Ovary (tissue), 9 donors: ENCODE results near the gene MAU2. TPM values are rescaled to one million over a fixed set of nuclear protein-coding genes. Genes with fewer than 3 reads are reported as not detected.

Source experiments
- DNase-seq, 5 donors: peaks; one replicate each; pipeline ENCODE4 v3.0.0-alpha.2; 2019 to 2020
- H3K27ac ChIP-seq, 2 donors: fragments of 200-600 bp; one replicate each; pipeline versions ENCODE4 v1.5.1 to v1.8.0; 2019 to 2022
- H3K27me3 ChIP-seq: fragments of 200-600 bp; one replicate; pipeline ENCODE4 v1.8.0; 2022
- H3K36me3 ChIP-seq: fragments of 200-600 bp; sonication (generic); one replicate; pipeline ENCODE4 v1.5.1; 2019
- H3K4me1 ChIP-seq: one replicate; pipeline ENCODE4 v1.8.1; 2013; ENCODE audit warnings: mild to moderate bottlenecking, moderate library complexity; ENCODE audit not compliant: insufficient read depth
- H3K4me3 ChIP-seq: fragments of 200-600 bp; sonication (generic); one replicate; pipeline ENCODE4 v1.5.1; 2017
- H3K9me3 ChIP-seq, 2 donors: fragments of 200-600 bp in 1 of 2; sonication (generic) in 1 of 2; one replicate each; pipeline versions ENCODE4 v1.5.1 to v1.8.1; 2013 to 2019; ENCODE audit warnings: mild to moderate bottlenecking in 1 of 2, moderate library complexity in 1 of 2
- EP300 ChIP-seq: sonication (generic); formaldehyde crosslinking; IDR thresholded peaks from one replicate; pipeline ENCODE4 v1.6.1; 2017; ENCODE audit warnings: antibody characterized with exemption
- POLR2A ChIP-seq: fragments of 450-650 bp; IDR thresholded peaks from one replicate; pipeline ENCODE4 v1.6.1; 2017; ENCODE audit warnings: antibody characterized with exemption, mild to moderate bottlenecking, moderate library complexity
- WGBS, 3 donors: extraction: QIAGEN DNeasy Blood & Tissue Kit in 1 of 3; methylation state at CpG; one replicate each; pipeline versions ENCODE4 v1.1.5 to v1.1.7; 2013 to 2017; 5-methylcytosine and 5-hydroxymethylcytosine counted together
- intact Hi-C, 4 donors: fragments of 100-400 bp; cut with DNase I; formaldehyde crosslinking; loops; one replicate each; pipeline versions ENCODE4 v1.11.0 to v1.15.1; 2022 to 2023
- polyA plus RNA-seq, 2 donors: library from polyadenylated mRNA; stranded (reverse); fragments of 200-250 nt in 1 of 2; fragments of 350-450 nt in 1 of 2; fragmentation: Illumina TruSeq in 1 of 2; extraction: RNeasy Lipid Tissue Mini Kit (QIAGEN cat#74804) in 1 of 2; gene quantifications; one replicate each; pipeline ENCODE4 v1.2.3, GENCODE V29; 2013 to 2014
- total RNA-seq, 7 donors: library from RNA; depleted of rRNA in 2 of 7; stranded (reverse); fragments of >200 nt in 2 of 7; fragmentation: NEBNext Ultra II Directional in 3 of 7; extraction: Animal tissue kit (Norgen Biotek cat#: 25700) in 3 of 7; gene quantifications; one replicate each; pipeline versions ENCODE4 v1.1.0 to v1.2.4, GENCODE V29; 2016 to 2023
- TF ChIP-seq, protein P1 (sequence below), 3 donors: fragments of 450-650 bp in 2 of 3; fragments of 200-600 bp in 1 of 3; IDR thresholded peaks; one replicate each; pipeline versions ENCODE4 v1.5.1 to v1.8.0; 2016 to 2022; ENCODE audit warnings: antibody characterized with exemption in 3 of 3, mild to moderate bottlenecking in 1 of 3
- donor health status: DM: no; HTN: no; CAD: no; lungs with moderate emphysema.
- donor health status: DM: no; HTN: no; CAD: no.
- donor health status: Bipolar disorder and iron deficiency.
- donor health status: DM: yes; HTN: yes; CAD: no.
- donor health status: DM: no; HTN: no; CAD: no.
- donor health status: DM: yes; HTN: yes; CAD: no.

Gene MAU2
- total and polyA plus RNA-seq, 9 donors = 12.4 to 77.0 (median 56.8) TPM

DNA sequence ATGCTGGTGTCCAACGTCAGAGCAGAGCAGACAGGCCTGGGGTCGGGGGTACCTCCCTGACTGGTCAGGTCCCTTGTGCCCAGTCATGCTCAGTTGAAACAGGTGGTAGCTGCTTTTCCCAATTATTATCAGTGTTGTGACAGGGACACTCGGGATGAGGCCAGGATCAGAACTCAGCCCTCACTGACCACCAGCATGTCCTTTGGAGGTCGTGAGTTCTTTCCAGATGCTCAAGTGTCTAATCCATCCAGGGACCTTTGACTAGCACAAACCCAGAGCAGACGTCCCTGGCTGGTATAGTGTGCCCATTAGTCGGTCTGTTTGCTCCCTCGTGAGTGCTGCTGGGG lies 22.4 kb downstream of the MAU2 start:
- intact Hi-C loops = no loop called here
- DNase-seq = no peak
- 52 to 71% (median 57%) methylated on average over 7 of the region's 7 CpGs for WGBS, 3 donors

DNA sequence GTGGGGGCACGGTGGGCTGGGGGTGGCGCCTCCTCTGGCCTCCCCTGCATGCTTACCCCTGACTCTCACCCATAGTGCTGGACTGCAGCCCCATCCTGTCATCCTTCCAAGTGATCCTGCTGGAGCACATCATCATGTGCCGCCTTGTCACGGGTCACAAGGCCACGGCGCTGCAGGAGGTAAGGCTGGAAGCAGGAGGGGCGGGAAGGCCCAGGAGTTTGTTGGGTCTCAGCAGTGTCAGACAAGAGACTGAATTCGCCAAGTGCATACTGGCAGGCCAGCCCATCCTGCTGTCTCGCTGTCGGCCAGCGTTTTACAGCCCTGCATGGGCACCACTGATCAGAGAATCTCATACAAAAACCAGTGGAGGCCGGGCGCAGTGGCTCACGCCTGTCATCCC lies 23.1 kb downstream of the MAU2 start:
- Histone ChIP-seq H3K4me3 (no peak overlapping the region), H3K27me3 (no peaks in the 10 kb centered on the region), H3K9me3 (no peaks in the 10 kb centered on the region), H3K4me1 (no peaks in the 10 kb centered on the region), H3K36me3 (no peaks in the 10 kb centered on the region), H3K27ac (no peak overlapping the region)
- WGBS, 3 donors = 86 to 89% (median 87%) methylated on average over 14 of the region's 14 CpGs
- no peak for DNase-seq
- intact Hi-C loops = no loop called here
- TF ChIP-seq, protein P1, sequence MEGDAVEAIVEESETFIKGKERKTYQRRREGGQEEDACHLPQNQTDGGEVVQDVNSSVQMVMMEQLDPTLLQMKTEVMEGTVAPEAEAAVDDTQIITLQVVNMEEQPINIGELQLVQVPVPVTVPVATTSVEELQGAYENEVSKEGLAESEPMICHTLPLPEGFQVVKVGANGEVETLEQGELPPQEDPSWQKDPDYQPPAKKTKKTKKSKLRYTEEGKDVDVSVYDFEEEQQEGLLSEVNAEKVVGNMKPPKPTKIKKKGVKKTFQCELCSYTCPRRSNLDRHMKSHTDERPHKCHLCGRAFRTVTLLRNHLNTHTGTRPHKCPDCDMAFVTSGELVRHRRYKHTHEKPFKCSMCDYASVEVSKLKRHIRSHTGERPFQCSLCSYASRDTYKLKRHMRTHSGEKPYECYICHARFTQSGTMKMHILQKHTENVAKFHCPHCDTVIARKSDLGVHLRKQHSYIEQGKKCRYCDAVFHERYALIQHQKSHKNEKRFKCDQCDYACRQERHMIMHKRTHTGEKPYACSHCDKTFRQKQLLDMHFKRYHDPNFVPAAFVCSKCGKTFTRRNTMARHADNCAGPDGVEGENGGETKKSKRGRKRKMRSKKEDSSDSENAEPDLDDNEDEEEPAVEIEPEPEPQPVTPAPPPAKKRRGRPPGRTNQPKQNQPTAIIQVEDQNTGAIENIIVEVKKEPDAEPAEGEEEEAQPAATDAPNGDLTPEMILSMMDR (IDR thresholded peaks at IDR 0.05) = no peak
- no peak for TF ChIP-seq POLR2A
- TF ChIP-seq EP300 = no peak

More for the DNA sequence above, 22.4 kb downstream of the MAU2 start:
- Histone ChIP-seq H3K4me3 (no peak overlapping the region), H3K9me3 (no peaks in the 10 kb centered on the region), H3K27ac (no peak overlapping the region), H3K4me1 (no peaks in the 10 kb centered on the region), H3K27me3 (no peaks in the 10 kb centered on the region), H3K36me3 (no peaks in the 10 kb centered on the region)
- TF ChIP-seq EP300 (no peak), POLR2A (no peak)
- TF ChIP-seq, protein P1 (IDR thresholded peaks at IDR 0.05) = no peak

DNA sequence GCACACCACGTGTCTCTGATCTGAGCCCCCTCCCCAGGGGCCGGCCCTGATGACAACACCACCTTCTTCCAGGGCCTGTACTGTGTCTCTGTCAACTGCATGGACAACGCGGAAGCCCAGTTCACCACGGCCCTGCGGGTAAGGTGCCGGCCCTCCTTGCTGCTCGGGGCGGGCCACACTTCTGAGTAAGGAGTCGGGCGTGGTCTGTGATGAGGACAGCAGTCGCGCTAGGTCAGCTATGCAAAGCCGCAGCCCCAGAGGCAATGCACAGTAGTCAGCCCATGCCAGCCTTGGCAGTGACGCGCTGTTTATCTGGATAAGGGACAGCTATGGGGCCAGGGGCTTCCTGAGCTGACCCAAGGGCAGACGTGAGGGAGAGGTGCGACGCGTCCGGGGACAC lies 24.6 kb downstream of the MAU2 start:
- TF ChIP-seq POLR2A (no peak), EP300 (no peak)
- TF ChIP-seq, protein P1 (IDR thresholded peaks at IDR 0.05) = no peak
- no peak overlapping the region for H3K27ac ChIP-seq
- H3K36me3 ChIP-seq = no peaks in the 10 kb centered on the region
- no peaks in the 10 kb centered on the region for H3K27me3 ChIP-seq
- no peak for DNase-seq
- H3K4me3 ChIP-seq = no peak overlapping the region
- H3K4me1 ChIP-seq = no peaks in the 10 kb centered on the region
- 85 to 91% (median 88%) methylated on average over 20 to 21 of the region's 21 CpGs for WGBS, 3 donors
- H3K9me3 ChIP-seq = no peaks in the 10 kb centered on the region
- intact Hi-C loops = no loop called here

DNA sequence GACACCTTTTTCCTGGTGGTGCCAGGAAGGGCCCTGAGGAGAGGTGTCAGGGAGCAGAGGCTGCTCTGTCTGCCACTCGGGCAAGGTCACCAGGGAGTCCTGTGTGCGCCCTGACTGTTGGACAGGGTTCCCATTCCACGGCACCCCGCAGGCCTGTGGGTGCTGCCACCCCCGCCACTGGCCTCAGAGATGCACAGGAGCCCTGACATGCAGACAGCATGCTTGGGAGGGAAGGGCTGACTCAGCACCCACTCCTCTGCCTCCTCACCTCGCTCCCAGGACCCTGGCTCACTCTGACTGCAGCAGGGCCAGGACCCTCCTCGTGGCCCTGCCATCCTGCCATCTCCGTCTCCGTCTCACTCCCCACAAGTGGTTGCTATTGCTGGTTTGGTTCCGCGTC lies 25.3 kb downstream of the MAU2 start:
- no peaks in the 10 kb centered on the region for H3K4me1 ChIP-seq
- no peak overlapping the region for H3K27ac ChIP-seq
- DNase-seq = no peak
- no peaks in the 10 kb centered on the region for H3K9me3 ChIP-seq
- 88 to 92% (median 89%) methylated on average over 11 of the region's 11 CpGs for WGBS, 3 donors
- no peak overlapping the region for H3K4me3 ChIP-seq
- no peak for TF ChIP-seq EP300
- TF ChIP-seq, protein P1 (IDR thresholded peaks at IDR 0.05) = no peak
- TF ChIP-seq POLR2A = no peak
- H3K36me3 ChIP-seq = no peaks in the 10 kb centered on the region
- intact Hi-C loops = no loop called here
- H3K27me3 ChIP-seq = no peaks in the 10 kb centered on the region
